ENCODE data around the gene BBX.

Gene BBX

DNA sequence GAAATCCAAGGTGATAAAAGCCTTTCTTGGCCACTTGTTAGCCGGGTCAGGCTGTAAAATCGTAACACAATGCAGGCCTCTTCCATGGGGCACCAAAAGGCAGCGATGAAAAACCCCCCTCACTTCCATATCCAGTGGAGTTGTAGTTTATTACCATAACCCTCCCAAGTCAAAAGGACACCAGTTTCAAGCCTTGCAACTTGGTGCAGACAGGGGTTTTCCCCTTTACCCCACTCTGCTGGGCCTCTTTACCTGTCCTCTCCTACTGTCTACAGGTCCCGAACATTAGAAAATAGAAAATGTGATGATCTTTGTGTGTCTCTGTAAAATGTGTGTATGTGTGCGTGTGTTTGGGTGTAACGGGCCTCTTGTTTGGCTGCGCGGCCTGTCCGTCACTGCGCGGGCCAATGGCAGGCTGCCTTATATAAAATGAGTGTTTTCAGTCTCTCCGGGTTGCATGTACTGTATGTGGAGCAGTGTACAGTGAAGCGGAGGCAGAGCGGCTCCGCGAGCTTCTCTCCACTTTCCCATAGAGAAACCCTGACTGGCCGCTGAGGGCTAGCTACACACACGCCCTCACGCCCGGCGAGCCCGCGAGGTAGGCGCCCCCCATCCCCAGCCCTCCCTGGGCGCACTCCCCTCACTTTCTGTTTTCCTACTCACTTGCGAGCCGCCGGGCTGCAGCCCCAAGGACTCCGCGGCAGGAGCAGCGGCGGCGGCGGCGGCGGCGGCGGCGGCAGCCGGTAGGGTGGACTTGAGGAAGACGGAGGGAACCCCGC is at the start of gene BBX:
BBX (plus strand) TSS at position 453 of the 779 bp plus-strand sequence. CDS start 187,499 bp downstream, outside the sequence.
- DNase-seq (ENCODE audit: low spot score), result peak; percentile 88

DNA sequence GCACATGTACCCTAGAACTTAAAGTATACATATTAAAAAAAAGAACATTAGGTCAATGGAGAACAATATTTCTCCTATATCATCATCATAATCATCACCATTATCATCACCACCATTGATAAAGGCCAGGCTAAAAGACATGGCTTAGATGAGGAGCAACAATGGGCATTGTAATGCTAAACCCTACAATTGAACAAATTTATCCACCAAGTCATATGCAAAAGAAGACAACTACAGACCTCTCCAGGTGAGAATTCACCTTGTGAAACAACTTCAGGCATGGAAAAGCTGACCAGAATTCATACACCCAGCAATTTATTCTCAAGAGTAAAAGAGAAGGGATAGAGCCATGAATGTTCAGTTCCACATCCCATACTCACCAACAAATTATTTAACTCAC is 46.3 kb upstream of the BBX start:
- no peak for DNase-seq (ENCODE audit: low spot score)

DNA sequence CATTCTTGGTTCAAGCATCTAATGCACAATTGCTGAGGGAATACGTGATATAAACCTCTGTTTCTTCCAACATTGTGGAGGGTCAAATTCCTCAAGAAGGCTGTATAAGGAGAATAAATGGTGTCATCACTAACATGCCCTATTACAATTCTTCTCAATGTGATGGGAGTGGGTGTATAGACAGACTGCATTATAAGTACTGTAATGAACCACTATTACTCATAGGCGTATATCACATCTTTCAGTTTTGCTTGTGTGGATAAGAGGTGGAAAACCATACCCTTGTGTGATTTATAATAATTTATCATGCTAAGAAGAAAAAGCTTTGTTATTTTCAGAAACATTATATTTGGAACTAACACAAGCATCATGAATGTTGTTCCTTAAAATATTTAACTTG is 35.3 kb upstream of the BBX start:
- DNase-seq (ENCODE audit: low spot score), result no peak

DNA sequence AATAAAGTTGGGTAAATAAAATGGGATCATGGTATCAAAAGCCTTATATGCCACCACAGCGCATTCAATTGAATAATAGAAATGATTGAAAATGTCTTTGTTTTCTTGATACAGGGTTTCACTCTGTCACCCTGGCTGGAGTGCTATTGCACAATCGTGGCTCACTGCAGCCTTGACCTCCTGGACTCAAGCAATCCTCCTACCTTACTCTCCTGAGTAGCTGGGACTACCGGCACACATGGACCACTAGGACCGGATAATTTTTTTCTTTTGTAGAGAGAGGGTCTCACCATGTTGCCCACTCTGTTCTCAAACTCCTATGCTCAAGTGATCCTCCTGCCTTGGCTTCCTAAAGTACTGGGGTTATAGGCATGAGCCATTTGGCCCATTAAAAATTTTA is 33.8 kb upstream of the BBX start:
- no peak for DNase-seq (ENCODE audit: low spot score)

DNA sequence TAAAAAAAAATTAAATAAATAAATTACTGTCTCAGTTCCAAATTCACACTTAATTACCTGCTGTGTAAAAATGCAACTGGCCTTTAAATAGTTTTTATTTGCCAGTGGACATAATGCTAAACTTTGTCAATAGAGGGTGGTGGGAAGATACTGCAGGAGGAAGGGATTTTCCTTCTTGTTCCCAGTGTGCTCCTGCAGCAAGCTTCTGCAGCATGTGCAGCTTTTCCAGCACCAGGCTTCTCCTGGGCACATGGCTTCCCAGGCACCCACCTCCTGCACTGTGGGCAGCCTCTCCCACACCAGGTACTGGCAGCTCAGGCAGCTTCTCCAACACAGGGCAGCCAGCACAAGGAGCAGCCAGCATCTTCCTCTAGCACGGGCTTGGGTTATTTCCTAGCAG is 29.6 kb upstream of the BBX start:
- DNase-seq (ENCODE audit: low spot score), result no peak

DNA sequence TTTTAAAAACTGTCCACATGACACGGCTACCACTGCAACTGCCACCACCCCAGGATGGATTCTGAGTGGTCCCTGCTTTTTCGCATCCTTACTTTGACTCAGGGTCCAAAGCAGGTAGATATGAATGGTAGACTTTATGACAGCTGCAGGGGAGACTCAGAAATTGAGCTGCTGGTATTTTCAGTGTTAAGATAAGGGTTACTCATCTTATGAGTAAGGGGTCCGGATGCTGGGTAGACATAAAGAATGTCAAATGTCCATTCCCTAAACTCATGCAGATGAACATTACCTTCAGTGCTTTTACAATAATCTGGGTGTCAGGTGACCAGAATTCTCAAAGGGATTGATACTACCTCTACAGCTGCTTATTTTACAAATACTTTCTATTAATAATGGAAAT is 25.9 kb upstream of the BBX start:
- DNase-seq (ENCODE audit: low spot score), result no peak

DNA sequence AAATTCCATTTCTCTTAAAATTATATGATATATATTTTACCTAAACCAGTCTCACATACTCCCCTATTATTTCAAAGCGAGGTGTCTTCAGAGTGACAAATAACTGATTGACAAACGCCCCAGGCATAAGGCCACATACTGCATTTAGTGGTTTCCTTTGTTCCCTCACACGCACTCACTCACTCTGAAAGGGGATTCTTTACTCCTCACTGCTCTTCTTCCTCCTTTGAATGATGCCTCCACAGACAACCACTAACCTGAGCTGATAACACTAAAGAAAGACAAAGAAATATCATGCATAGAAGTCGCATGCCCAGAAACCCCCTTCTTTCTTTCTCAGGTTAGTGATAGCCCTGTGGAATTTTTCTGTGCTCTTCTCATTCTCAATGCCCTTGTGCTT is 24.1 kb upstream of the BBX start:
- no peak for DNase-seq (ENCODE audit: low spot score)

DNA sequence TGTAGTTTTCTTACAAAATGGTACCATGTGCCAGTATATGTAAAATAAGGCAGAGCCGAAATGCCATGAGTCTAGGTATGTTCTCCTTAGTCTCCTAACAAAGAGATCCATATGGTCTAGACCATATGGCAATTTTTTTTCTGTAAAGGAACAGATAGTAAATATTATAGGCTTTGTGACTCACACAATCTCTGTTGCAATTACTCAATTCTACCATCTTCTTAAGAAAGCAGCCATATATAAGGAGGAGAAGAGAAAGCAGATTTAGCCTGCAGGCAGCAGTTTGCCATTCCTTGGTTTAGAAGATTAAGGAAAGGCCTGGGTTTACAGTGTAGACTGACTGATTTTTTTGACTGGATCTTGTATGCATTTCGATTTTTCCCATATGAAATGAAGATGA is 16.3 kb upstream of the BBX start:
- no peak for DNase-seq (ENCODE audit: low spot score)

DNA sequence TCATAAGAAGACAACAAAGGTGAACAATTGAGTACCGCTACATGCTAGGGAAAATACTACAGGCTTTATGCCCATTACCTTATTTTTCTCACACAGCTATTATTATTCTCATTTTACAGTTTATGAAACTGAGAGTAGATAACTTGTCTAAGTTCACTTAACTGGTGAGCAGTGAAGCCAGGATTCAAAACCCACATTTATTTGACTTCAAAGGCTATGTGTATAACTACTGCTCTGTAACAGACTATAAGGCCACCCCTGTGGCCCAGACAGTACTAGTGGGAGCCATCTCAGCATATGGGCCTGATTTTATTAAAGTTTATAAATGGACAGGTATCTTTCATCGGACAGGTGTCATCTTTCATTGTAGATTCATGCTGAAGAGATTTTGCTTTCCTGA is 14.4 kb upstream of the BBX start:
- DNase-seq (ENCODE audit: low spot score), result no peak

DNA sequence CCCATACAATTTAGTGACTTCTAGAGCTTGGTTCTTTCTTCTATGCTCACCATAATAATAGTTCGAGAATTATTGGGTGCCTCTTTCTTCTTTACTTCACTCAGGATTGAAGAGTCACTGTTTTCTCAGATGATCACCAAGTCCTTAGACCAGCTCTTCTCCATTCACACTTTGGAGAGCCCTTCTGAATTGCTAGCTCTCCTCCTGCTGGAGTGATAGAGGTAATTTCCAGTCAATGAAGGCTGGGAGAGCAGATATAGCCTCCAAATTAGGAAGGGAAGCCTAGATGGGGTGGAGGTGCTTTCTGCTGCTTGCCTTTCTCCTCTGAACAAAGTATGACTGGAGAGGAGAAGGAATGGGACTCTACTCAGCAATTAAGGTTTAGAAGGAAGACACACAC is 10.7 kb upstream of the BBX start:
- DNase-seq (ENCODE audit: low spot score), result no peak

DNA sequence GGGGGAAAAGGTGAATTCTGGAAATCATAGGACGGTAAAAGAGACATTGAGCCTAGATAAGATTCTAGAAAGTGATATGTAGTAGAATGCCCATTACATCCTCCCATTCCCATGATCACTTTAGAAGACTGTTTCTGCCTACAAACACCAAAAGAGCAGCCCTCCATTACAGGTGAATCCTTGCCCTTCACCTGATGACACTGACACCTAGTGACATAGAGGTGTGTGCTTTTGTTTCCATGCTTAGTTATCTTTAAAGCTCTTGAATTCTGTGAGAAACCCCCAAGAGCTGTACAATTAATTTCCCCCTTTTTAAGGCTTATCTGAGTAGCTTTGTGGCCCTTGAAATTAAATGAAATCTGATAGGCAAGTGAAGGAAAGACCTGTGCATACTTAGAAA is 8.3 kb upstream of the BBX start:
- no peak for DNase-seq (ENCODE audit: low spot score)

DNA sequence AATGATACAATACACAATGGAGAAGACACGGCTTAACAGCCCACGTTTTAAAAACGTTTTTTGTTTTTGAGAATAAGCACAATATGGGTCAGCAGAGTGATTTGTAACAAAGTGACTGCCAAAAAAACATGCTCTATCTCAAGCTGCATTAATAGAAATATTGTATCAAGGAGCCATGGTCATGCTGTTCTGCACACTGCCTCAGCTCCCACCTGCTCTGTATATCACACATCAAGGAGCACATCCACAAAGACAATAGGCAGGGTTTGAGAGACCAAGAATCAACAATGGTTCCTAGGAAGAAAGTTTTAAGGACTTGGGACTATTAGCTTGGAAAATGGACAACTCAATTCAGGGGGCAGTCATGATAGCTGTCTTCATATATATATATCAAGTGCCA is 6.3 kb upstream of the BBX start:
- DNase-seq (ENCODE audit: low spot score), result no peak

DNA sequence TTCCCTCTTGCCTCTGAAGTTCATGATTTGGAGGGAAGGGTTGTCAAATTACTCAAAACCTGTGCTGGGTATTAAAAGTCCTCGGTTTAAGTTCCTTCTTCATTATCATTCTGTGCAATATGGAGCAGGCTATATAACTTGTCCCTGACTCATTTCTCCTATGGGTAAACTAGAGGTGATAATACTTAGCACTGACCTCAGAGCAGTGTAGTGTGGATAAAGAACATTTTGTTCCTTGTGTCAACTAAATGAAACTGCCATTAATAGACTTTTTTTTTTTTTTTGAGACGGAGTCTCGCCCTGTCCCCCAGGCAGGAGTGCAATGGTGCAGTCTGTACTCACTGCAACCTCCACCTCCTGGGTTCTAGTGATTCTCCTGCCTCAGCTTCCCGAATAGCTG is 2.2 kb upstream of the BBX start:
- DNase-seq (ENCODE audit: low spot score), result no peak

DNA sequence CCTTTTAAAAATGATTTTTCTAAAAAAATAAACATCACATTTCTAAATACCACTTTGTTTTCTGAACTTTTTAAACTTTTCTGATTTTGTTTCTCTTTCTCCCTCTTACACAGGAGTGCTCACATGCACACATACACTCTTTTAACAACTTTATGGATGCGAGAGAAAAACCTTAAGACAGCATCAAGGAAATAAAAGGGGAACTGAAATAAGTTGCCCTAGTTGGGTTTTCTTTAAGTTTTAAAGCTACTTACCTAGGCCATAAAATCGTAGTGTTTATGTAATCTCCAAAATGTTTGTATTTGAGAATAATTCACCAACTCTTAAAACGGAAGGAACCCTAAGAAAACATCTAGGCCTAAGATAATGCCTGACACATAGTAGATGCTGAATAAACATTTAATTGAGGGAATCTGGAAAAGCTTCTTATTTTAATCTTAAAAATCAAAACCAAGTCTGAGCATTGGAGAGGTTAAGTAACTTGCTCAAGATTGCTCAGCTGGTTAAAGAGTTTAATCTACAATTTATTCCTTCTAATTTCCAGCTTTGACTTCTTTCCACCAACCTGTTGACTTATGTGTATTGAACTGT is 1.2 kb upstream of the BBX start:
- no peak for DNase-seq (ENCODE audit: low spot score)

DNA sequence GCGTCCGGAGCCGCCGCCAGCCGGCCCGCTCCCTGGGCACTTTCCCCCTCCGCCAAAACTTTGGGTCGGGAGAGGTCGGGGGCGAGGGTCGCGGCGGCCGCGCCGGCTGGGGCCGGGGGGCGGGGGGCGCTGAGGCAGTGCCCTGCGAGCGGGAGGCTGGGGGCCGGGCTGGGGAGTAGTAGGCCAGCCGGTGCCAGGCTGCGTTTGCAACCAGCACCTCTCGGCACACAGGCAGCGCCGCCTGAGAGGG is 452 bp downstream of the BBX start:
- DNase-seq (ENCODE audit: low spot score), result no peak

DNA sequence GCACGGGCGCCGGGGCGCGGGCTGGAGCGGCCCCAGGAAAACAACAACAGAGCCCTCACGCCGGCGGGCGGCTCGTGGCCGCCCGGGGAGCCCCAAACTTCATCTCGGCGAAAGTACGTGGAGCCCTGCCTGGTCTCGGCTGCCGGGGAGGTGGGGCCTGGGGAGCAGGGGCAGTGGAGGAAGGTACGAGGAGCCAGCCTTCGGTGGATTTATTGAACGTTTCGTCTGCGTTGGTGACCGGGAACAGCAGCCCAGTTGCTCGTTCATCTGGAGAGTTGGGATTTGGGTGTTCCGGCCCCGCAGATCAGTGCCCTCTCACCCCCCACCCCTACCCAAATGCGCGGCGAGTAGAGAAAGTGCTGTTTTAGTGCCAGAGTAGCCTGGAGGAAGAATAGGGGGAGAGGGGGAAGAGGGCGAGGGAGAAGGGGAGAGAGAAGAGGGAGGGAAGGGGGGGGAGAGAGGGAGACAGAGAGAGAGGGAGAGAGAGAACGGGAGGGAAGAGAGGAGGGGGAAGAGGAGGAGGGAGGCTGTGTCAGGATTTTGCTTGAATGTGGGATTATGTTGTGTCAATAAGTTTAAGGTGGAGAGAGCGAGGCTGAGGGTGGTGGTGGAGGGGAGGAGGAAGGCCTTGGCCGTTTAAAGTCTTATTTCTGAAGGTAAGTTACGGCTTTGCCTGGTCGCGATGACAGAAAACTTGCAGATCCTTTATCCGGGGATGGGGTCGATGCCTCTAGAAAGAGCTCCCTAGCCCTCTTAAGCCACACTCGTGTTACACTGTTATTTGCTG is 970 bp downstream of the BBX start:
- peak; percentile 38 for DNase-seq (ENCODE audit: low spot score)

DNA sequence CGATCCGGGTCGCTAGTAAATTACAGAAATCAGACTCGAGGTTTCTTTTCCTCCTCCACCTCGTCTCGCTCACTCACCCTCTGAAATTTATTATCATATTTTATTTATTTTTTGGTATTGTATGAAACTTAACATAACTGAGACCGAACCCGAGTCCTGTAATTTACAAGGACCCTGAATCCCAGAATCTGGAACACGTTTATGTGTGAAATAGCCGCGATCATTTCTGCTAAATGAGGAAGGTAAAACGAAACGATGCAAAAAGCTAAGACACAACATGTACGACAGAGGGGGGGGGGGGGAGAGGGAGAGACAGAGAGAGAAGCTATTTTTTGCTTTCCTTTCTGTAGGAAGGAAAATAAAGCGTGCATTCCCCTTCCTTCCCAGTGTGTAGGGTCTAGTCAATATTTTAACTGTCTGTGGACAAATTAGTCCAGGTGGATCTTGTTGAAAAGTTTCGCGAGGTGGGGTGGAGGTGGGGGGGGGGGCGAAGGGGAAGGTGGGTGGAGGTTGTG is 1.6 kb downstream of the BBX start:
- DNase-seq (ENCODE audit: low spot score), result peak; percentile 13

DNA sequence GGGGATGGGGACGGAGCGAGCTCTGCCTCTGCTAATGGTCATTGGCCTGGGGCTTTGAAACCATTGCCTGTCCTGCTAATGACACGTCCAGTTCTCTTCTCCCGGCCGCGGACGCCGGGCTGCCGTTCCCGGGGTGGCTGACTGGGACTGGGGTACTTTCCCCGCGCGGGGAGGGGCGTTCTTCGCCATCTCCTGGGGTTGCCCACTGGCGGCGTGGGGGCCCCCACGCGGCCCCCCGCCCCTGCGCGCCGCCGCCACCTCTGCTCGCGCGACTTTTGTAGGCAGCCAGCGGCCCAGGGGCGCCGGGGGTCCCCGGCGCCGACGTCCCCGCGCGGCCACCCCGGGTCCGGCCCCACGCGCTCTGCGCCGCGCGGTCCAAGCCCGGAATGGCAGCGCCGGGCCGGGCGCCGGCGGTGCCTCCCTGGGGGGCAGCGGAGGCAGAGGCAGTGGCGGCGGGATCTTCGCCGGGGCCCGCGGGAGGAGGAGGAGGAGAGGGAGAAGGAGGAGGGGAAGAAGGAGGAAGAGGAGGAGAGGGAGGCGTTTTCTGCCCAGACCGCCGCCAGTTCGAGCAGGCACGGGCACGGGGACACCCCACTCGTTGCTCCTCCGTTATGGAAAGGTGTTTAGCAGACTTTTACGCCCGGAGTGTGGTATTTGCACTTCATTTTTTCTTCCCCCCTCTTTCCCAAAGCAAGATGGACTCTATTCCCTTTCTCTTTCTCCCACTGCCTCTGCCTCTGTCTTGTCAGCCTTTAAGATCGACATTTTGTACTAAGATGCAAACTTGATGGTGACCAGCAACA is 2.3 kb downstream of the BBX start:
- peak; percentile 53 for DNase-seq (ENCODE audit: low spot score)

DNA sequence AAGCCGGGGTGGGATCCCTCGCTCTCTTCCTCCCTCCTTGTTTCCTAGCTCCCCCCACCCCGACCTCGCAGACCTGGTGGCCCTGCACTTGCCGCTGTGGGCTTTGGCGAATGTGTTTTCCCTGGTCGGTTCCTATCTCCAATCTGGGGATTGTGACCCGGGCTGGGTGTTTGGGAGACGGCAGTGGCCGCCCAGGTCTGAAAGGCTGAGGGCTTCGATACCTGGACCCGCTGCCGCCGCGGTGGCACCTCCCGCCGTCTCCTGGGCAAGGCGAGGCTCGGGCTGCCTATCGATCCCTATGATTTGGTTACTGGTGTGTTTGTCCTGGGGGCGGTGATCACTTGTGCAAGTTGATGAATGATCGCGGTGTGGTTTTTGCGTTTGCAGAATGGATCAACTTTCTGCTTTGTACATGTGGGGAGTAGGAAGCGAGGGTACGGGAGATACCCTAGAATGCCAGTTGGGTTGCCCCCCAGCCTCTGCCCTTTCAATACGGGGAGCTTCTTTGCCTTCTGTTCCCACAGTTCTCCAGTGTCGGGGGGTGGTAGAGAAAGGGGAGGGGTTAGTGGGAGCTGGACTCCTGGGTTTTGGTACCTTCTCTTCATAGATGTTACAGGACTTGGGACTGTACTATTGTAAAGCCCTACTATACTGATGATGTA is 3.0 kb downstream of the BBX start:
- peak; percentile 4 for DNase-seq (ENCODE audit: low spot score)

DNA sequence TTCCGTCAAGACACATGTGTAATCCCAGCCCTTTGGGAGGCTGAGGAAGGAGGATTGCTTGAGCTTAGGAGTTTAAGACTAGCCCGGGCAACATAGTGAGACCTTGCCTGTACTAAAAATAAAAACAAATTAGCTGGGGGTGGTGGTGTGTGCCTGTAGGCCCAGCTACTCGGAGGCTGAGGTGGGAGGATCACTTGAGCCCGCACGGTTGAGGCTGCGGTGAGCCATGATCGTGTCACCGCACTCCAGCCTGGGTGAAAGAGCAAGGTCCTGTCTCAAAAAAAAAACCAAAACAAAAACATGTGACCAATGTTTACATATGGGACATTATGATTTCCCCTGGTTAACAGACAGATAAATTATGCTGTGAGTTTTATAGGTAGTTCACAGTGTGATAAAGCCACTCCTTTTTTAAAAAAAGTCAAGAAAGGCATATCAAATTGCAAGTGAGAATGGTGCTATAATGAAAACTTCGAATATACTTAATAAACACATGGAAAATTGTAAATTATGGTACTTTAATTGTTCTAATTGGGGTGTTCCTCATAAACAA is 9.2 kb downstream of the BBX start:
- DNase-seq (ENCODE audit: low spot score), result no peak

DNA sequence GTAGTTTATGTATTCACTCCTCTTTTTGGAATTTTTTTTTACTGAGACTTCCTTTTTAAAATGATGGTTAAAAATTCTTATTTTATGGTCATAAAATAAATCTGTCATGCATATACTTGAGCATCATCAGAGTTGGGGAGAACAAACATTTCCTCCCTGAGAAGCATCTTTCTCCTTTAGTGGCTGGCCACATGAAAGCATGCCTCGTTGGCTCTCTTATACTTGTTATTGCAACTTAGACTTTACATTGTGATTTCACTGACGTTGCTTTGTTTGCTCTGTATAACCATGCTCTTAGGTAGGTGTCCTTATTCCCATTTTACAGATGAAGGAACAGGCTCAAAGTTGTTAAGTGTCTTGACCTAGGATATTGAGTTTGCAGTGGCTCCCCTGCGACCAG is 18.1 kb downstream of the BBX start:
- no peak for DNase-seq (ENCODE audit: low spot score)

DNA sequence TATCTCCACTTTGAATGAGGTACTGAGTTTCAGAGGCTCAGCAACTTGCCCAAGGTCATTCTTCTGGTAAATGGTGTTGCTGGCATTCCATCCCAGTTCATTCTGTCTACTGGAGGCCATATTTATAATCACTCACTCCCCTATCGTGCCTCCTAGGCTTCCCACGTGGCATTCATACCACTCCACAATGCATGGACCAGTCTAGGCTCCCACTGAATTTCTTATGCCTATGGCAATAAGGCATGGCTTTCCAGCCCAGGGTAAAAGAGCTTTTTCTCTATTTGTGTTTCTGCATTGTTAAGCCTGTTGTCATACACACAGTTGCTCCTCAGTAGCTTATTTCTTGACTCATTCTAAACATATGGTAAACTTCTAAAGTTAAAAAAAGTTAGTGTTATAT is 19.9 kb downstream of the BBX start:
- DNase-seq (ENCODE audit: low spot score), result no peak

All from LoVo (cell line).